HCEC 1CT (cell line): ENCODE data around the gene TSSK3.

Source experiments
- DNase-seq: peaks from one replicate; pipeline ENCODE4 v3.0.0-alpha.2; 2017

The TSSK3 gene, protein sequence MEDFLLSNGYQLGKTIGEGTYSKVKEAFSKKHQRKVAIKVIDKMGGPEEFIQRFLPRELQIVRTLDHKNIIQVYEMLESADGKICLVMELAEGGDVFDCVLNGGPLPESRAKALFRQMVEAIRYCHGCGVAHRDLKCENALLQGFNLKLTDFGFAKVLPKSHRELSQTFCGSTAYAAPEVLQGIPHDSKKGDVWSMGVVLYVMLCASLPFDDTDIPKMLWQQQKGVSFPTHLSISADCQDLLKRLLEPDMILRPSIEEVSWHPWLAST

DNA sequence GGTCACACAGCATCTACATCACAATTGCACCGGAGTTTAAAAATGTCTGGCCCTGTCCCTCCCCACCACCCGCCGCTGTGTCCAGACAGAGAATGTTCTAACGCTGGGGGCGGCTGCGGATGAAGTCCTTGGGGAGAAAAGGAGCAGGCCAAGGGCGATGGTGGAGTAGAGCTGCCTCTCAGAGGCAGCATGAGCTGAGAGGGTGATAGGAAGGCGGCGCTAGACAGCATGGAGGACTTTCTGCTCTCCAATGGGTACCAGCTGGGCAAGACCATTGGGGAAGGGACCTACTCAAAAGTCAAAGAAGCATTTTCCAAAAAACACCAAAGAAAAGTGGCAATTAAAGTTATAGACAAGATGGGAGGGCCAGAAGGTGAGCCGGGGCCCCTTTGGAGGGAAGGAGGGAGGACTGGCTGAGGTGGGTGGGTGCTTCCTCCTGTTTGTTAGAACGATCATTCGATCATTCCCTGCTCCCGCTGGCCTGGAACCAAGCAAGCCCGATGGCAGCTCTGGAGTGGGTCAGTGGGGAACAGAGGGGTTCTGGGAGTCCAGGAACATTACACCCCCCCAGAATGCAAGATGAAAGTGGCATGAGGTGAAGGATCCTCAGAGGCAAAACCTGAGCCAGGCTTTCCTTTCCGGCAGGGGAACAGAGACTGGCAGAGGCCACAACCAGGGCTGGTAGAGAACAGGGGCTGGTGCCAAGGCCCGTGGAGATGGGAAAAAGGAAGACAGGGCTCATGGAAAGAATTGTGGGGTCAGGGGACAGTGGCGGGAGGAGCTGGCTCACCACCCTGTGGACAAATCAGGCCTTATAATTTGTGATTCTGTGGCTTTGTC is at the start of gene TSSK3, which contains the start of gene FAM229A:
TSSK3 (plus strand) TSS at position 66 of the 840 bp plus-strand sequence; CDS start at position 229, 163 bp downstream.
FAM229A (minus strand) TSS at position 12 of the 840 bp plus-strand sequence. CDS start 394 bp downstream, outside the sequence.
- DNase-seq, result no peak

DNA sequence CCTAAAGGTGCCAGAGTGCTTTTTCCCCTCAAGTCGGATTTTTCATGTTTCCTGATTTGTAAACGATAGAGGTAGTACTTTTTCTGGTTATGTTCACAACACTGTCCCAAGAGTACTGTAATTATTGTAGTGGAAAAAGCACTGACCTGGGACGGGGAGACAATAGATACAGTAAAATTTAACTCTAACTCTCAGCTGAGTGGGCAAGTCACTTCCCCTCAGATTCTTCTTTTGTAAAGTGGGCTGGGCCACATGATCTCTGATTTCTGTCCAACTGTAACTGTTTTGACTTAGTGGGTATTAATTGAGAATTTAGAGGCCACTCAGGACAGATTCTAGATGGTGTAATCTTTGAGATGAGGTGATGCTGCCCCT is 45.4 kb upstream of the TSSK3 start:
- DNase-seq, result no peak

DNA sequence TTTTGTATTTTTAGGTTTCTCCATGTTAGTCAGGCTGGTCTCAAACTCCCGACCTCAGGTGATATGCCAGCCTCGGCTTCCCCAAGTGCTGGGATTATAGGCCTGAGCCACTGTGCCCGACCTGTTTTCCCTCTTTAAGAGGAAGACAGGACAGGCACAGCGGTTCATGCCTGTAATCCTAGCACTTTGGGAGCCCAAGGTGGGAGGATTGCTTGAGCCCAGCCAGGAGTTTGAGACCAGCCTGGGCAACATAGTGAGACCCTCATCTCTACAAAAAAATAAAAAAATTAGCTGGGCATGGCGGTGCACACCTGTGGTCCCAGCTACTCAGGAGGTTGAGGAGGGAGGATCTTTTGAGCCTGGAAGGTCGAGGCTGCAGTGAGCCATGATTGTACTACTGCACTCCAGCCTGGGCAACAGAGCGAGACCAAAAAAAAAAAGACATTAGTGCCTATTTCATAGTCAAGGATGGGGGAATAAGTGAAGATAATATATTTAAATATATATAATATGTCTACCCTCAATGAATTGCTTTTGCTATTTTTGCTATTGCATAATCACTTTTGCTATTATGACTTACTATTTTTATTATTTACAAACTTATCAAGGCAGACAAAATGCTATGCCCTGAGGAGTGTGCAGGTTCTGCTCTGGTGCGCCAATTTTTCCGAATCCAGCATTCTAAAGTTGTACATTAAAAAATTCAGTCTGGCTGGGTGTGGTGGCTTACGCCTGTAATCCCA is 44.0 kb upstream of the TSSK3 start:
- no peak for DNase-seq

DNA sequence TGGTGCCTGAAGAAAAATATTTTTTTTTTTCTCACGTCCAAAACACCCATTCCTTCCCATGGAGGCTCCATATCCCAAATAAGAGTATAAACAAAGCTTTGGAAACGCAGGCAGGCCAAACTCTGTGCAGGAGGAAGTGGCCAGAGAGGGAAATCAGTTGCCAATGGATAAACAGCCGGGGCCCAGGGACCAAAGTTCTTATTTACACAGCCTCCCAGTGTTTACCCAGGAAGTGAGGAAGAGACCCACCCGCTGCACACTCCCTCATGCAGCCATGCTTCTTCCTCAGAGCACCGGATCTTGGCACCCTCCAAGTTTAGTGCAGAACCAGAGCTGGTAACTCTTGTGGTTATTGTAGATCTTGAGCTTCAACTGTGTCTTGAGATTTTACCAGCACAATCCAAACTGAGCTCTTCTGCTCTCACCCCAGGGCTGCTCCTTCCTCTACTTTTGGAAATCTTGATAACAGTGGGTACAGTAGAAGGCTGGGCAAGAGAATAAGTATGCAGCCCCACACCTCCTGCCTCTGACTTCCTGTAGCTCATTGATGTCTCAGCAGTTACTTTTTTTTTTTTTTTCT is 40.5 kb upstream of the TSSK3 start:
- DNase-seq, result no peak

DNA sequence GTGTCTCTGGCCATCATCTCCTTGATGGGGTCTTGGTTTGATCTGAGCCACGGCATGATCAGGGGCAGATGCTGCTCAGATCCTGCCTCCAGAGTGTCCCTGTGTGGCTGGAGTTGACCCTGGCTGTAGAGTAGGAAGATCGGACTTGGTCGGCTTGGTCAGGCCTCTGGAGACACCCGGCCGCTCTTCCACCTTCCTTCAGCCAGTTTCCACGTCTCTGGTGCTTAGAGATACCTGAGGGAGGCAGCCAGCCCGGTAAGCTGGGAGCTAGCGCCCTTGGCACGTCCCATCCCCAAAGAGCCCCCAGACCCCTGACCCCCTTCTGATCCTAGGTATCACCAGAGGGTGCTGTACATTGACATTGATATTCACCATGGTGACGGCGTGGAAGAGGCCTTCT is 35.1 kb upstream of the TSSK3 start:
- DNase-seq, result no peak

DNA sequence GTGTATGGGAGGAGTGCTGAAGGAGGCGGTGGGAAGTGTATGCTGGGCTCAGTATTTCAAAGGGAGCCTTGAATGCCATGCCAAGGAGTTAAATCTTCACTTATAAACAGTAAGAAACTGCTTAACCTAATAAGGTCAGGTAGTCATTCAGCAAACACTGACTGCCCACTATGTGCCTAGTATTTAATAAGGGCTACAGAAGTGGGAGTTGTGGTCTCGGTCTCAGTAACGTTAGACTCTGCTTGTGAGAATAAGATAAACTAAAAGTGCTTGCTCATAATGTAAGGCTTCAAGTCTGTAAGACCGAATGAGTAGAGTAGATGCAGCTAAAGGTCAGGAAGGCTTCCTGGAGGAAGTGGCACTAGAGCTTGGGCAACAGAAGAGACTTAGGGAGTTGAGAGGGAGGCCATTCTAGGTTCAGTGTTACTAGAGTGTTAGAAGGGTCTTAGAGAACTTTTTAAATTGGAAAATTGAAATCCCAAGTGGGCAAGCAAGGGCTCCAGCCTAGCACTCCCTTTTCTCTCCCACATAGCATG is 32.3 kb upstream of the TSSK3 start:
- no peak for DNase-seq

DNA sequence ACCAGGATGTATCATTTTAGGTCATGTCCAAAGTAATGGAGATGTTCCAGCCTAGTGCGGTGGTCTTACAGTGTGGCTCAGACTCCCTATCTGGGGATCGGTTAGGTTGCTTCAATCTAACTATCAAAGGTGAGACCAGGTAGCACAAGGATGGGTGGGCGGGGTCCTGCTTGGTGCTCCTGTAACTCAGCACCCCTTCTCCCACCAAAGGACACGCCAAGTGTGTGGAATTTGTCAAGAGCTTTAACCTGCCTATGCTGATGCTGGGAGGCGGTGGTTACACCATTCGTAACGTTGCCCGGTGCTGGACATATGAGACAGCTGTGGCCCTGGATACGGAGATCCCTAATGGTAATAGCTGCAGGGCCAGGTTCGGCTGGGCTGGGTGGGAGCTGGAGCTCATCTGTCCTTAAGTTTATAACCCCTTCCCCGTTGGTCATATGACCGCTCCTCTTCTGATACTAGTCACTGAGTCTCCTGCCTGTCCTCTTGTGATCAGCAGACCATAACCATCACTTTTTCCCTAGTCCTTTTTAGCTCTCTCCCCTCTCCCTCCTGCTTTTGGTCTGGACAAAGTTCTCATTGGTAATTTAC is 31.7 kb upstream of the TSSK3 start:
- no peak for DNase-seq

GRCh38 chr1:32331549-32331948 is 30.8 kb upstream of the TSSK3 start:
- no peak for DNase-seq

GRCh38 chr1:32332290-32333079 is 29.9 kb upstream of the TSSK3 start:
- no peak for DNase-seq

DNA sequence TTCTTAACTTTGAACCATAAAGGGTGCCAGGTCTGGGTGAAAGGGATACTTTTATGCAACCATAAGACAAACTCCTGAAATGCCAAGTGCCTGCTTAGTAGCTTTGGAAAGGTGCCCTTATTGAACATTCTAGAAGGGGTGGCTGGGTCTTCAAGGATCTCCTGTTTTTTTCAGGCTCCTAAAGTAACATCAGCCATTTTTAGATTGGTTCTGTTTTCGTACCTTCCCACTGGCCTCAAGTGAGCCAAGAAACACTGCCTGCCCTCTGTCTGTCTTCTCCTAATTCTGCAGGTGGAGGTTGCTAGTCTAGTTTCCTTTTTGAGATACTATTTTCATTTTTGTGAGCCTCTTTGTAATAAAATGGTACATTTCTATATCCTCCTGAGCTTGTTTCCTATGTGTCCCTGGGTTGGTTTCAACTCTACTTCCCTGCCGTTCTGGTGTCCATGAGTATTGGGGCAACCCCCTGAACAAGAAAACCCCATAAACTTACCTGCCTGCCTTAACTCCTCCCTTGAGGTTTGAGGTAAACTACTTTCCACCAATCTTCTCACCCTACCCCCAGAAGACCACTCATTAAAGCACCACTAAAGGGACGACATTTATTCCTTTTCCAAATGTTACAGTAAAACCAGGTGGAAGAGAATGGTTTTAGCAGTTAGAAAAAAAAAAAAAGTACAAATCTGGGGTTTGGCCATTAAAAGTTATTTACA is 28.9 kb upstream of the TSSK3 start:
- no peak for DNase-seq

DNA sequence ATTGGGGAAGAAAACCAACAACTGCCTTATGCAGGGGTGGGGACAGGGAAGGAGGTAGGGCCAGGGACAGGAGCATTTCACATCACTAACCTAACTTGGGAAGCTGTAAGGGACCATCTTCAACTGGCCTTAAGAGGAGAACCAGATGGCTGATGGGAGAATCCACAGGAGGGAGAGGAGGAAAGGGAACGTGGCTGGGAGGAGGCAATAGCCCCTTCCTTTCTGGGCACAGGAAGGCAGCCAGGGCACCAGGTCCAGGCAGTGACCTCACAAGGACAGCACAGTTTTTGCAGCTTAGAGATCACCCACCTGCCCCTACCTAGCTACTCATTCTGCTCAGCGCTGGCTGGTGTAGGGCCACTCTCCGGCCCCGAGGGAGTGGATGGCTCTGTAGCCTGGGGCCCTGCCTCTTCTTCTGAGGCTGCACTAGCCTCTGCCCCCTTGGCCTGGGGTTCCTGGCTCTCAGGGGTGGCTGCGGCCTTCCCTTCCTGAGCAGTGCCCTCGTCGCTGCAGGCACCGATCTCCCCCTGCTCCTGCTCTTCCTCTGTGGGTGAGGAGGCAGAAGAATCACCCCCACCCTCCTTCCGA is 28.0 kb upstream of the TSSK3 start:
- no peak for DNase-seq

DNA sequence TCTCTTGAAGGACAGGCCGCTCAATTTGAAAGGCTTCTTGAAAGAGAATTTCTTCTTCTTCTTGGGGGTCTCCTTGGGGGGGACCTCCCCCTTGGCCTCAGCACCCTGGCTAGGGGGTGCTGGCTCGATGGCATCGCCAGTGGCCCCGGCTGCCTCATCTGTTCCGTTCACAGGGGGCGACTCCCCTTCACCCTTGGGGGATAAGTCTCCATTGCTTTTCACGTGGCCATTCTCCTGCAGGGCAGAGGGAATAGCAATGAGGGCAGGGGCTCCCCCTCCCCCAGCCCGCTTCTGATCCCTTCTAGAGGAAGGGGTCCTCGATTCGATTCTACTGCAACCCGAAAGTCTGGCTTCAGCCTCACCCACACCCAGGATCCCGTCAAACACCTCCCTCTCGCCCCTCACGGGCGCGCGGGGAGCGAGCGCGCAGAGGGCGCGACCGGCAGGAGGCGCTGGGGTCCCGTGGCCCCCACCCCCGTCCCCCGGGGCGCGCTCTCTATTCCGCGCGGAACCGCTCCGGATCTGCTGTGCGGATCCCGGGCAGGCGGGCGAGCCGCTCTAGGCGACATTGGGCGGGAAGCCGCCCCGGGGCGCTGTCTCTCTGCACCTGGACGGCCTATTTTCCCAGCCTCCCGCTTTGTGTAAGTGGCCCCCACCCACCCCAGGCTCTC is 27.3 kb upstream of the TSSK3 start:
- peak; percentile 22 for DNase-seq

GRCh38 chr1:32335535-32335789 is 26.9 kb upstream of the TSSK3 start:
- no peak for DNase-seq

GRCh38 chr1:32335790-32336590 is 26.3 kb upstream of the TSSK3 start, which contains the start of gene MARCKSL1:
Gene MARCKSL1 (minus strand): TSS chr1:32336233. CDS start chr1:32336033, 200 bp downstream.
- DNase-seq, result peak; percentile 52

DNA sequence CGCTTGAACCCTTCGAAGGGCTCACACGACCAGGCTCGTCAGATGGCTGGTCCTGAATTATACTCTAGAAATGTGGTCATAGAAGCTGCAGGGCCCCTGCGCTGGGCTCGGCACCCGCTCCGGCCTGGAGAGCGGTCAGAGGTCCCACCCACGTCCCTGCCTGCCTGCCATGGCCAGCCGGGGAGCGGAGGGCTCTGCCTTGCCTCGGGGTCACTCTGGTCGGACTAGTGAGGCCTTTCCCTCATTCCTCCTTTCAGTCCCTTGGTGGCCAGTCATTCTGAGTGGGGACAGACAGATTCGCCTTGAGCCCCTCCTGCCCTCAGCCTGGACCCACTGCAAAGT is 25.8 kb upstream of the TSSK3 start:
- no peak for DNase-seq

DNA sequence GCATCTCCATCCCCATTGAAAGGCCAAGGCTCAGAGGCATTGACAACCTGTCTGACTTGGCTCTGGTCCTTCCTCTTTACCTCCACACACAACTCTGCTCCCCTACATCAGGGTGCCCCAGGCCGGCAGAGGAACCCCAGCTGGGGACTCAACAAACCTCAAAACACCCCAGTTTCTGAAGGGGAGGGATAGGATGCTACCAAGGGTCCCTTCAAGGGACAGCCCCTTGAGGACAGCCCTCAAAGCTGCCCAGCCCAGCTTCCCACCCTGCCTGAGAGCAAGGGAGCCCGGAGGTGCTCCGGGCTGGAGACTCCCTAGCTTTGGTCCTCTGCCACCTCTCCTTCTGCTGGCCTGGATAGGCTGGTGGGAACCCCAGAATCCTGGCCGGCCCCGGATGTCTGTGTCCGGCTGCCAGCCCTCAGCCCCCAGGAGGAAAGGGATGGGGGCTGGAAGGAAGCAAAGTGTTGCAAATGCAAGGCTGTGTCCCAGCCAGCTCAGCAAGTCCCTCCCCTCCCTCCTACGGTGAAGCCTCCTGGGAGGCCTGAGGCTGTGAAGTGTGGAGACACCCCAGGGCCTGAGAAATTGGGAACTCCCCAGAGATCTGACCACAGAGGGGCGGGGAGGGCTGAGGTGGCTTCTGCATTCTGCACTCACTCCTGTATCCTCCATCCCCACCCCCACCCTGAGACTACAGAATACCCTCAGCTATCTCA is 25.2 kb upstream of the TSSK3 start:
- DNase-seq, result no peak

DNA sequence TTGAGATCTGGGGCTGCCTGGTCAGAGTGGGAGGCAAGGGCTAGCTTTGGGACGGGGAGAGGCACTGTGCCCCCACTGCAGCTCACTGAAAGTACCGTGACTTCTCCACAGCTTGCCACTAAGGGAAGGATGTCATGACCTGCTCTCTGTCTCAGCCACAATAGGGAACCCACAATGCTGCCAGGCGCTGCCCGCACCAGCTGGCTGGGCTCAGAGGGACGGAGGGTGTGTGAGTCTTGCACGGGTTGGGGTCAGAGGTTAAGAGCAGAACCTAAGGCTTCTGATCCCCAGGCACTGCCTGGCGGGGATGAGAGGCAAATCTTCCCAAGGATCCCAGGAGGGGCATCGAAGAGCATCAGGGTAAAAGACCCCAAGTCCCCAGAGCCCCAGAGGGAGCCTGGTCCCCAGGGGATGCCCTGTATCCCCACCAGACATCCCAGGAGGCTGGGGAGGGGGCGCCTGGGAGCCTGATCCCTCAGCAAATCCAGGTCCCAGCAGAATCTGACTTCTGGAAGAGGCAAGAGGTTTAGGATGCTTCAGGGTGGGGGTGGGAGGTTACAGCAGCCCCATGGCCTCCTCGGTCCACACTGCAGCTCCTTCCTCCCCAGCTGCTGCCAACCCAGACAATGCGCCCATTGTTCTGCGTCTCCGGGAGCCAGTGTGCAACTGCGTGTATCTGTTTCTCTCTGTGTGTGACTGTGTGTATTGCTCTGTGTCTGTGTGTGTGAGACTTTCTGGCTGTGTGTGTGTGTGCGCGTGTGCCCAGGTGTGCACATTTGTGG is 24.3 kb upstream of the TSSK3 start:
- no peak for DNase-seq

DNA sequence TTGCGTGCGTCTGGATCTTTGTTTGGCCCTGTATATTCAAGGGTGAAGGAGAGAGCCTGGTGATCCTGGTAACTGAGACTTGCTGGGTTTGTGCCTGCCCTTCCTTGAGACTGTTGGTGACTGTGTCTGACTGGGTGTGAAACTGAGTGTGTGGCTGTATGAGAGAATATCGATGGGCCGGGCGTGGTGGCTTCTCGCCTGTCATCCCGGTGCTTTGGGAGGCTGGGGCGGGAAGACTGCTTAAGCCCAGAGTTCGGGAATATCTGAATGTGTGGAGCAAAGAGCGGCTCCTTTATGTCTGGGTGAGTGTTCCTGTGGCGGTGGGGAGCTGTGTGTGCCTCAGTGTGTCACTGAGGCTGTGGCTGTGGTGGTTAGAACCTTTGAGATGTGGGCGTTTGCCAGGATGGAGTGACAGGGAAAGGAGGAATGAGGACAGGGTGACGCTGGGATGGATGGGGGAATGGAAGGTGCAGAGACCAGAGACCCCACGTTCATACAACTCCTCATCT is 23.6 kb upstream of the TSSK3 start:
- DNase-seq, result no peak
